Measurements from ENCODE around the gene NEUROD1.

The NEUROD1 gene

GRCh38 chr2:181655519-181655918 lies 24.8 kb downstream of the NEUROD1 start:
- H3K4me2 ChIP-seq (ENCODE audit: insufficient read depth, low read length, poor library complexity, severe bottlenecking): no peak overlapping the region
- H3K9me3 ChIP-seq (replicated peaks in 1 of 2; ENCODE audit: control insufficient read depth in 2 of 2, insufficient read depth in 1 of 2, low read depth in 1 of 2, low read length in 2 of 2): peaks cover 0 to 3% of the 10 kb centered on the region in 2 donors
- H2BK120ac ChIP-seq (ENCODE audit: low read depth, low read length): no peak overlapping the region
- H4K8ac ChIP-seq (ENCODE audit: low read depth, low read length): no peak overlapping the region
- H3K18ac ChIP-seq (ENCODE audit: low read length): no peak overlapping the region
- no peak overlapping the region for H2BK5ac ChIP-seq (ENCODE audit: low read length)
- H2AFZ ChIP-seq (ENCODE audit: low read length): no peak overlapping the region
- no peak overlapping the region for H3K4me3 ChIP-seq (ENCODE audit: low read length in 2 of 2)
- H3K4me1 ChIP-seq (ENCODE audit: control insufficient read depth in 2 of 2, insufficient read depth in 1 of 2, low read depth in 1 of 2, low read length in 2 of 2): peaks cover 0 to 6% of the 10 kb centered on the region in 2 donors
- H3K36me3 ChIP-seq (replicated peaks in 1 of 2; ENCODE audit: control insufficient read depth in 2 of 2, insufficient read depth in 2 of 2, low read length in 2 of 2): no peaks in the 10 kb centered on the region
- peaks cover 0 to 78% (median 36%) of the 10 kb centered on the region in 3 experiments for H3K27me3 ChIP-seq (ENCODE audit: control insufficient read depth in 3 of 3, insufficient read depth in 3 of 3, low read depth in 1 of 3, low read length in 3 of 3)
- no peak overlapping the region for H2BK15ac ChIP-seq (ENCODE audit: low read length)
- no peak overlapping the region for H3K27ac ChIP-seq (replicated peaks; ENCODE audit: low read length)
- H3K23ac ChIP-seq (ENCODE audit: low read depth, low read length, poor library complexity): no peak overlapping the region
- no peak overlapping the region for H3K9ac ChIP-seq (ENCODE audit: low read depth, low read length, poor library complexity)
- no peak overlapping the region for H4K91ac ChIP-seq (ENCODE audit: low read depth, low read length, poor library complexity)
- no peaks in the 10 kb centered on the region for H3K79me1 ChIP-seq (ENCODE audit: low read depth, low read length)
- no peak overlapping the region for H3K4ac ChIP-seq (ENCODE audit: low read length)
- H2AK5ac ChIP-seq (ENCODE audit: low read depth, low read length): no peak overlapping the region
- WGBS, 2 donors (ENCODE audit: extremely low coverage in 2 of 2, insufficient read length in 2 of 2, insufficient replicate concordance in 1 of 2): no CpG with 5 or more reads among the region's 7 CpGs
- no peak for DNase-seq (ENCODE audit: low spot score)
- H3K14ac ChIP-seq (ENCODE audit: low read length): no peak overlapping the region
- no peak overlapping the region for H2BK12ac ChIP-seq (ENCODE audit: low read length)

GRCh38 chr2:181649436-181649979 lies 30.8 kb downstream of the NEUROD1 start:
- H2BK5ac ChIP-seq (ENCODE audit: low read length): no peak overlapping the region
- no peak overlapping the region for H3K4me2 ChIP-seq (ENCODE audit: insufficient read depth, low read length, poor library complexity, severe bottlenecking)
- H3K14ac ChIP-seq (ENCODE audit: low read length): no peak overlapping the region
- H2AFZ ChIP-seq (ENCODE audit: low read length): no peak overlapping the region
- DNase-seq (ENCODE audit: low spot score): no peak
- no CpG with 5 or more reads among the region's 4 CpGs for WGBS, 2 donors (ENCODE audit: extremely low coverage in 2 of 2, insufficient read length in 2 of 2, insufficient replicate concordance in 1 of 2)
- H4K91ac ChIP-seq (ENCODE audit: low read depth, low read length, poor library complexity): no peak overlapping the region
- H3K79me1 ChIP-seq (ENCODE audit: low read depth, low read length): no peaks in the 10 kb centered on the region
- H3K4ac ChIP-seq (ENCODE audit: low read length): no peak overlapping the region
- H3K27me3 ChIP-seq (ENCODE audit: control insufficient read depth in 3 of 3, insufficient read depth in 3 of 3, low read depth in 1 of 3, low read length in 3 of 3): peaks cover 0 to 28% (median 0%) of the 10 kb centered on the region in 3 experiments
- no peak overlapping the region for H3K4me3 ChIP-seq (ENCODE audit: low read length in 2 of 2)
- no peak overlapping the region for H2BK15ac ChIP-seq (ENCODE audit: low read length)
- H2AK5ac ChIP-seq (ENCODE audit: low read depth, low read length): no peak overlapping the region
- no peak overlapping the region for H2BK120ac ChIP-seq (ENCODE audit: low read depth, low read length)
- no peak overlapping the region for H3K27ac ChIP-seq (replicated peaks; ENCODE audit: low read length)
- no peak overlapping the region for H3K9ac ChIP-seq (ENCODE audit: low read depth, low read length, poor library complexity)
- peaks cover 0 to 2% of the 10 kb centered on the region in 2 donors for H3K4me1 ChIP-seq (ENCODE audit: control insufficient read depth in 2 of 2, insufficient read depth in 1 of 2, low read depth in 1 of 2, low read length in 2 of 2)
- no peaks in the 10 kb centered on the region for H3K9me3 ChIP-seq (replicated peaks in 1 of 2; ENCODE audit: control insufficient read depth in 2 of 2, insufficient read depth in 1 of 2, low read depth in 1 of 2, low read length in 2 of 2)
- no peaks in the 10 kb centered on the region for H3K36me3 ChIP-seq (replicated peaks in 1 of 2; ENCODE audit: control insufficient read depth in 2 of 2, insufficient read depth in 2 of 2, low read length in 2 of 2)
- no peak overlapping the region for H3K23ac ChIP-seq (ENCODE audit: low read depth, low read length, poor library complexity)
- no peak overlapping the region for H4K8ac ChIP-seq (ENCODE audit: low read depth, low read length)
- no peak overlapping the region for H2BK12ac ChIP-seq (ENCODE audit: low read length)
- no peak overlapping the region for H3K18ac ChIP-seq (ENCODE audit: low read length)

GRCh38 chr2:181648478-181649155 lies 31.7 kb downstream of the NEUROD1 start:
- H2BK5ac ChIP-seq (ENCODE audit: low read length): no peak overlapping the region
- H3K27me3 ChIP-seq (ENCODE audit: control insufficient read depth in 3 of 3, insufficient read depth in 3 of 3, low read depth in 1 of 3, low read length in 3 of 3): peaks cover 0 to 25% (median 0%) of the 10 kb centered on the region in 3 experiments

GRCh38 chr2:181646415-181646987 lies 33.8 kb downstream of the NEUROD1 start:
- no CpG with 5 or more reads among the region's 1 CpG for WGBS, 2 donors (ENCODE audit: extremely low coverage in 2 of 2, insufficient read length in 2 of 2, insufficient replicate concordance in 1 of 2)
- DNase-seq (ENCODE audit: low spot score): no peak

More at GRCh38 chr2:181648478-181649155, 31.7 kb downstream of the NEUROD1 start:
- no peak overlapping the region for H2BK15ac ChIP-seq (ENCODE audit: low read length)
- H2AFZ ChIP-seq (ENCODE audit: low read length): no peak overlapping the region
- H3K79me1 ChIP-seq (ENCODE audit: low read depth, low read length): no peaks in the 10 kb centered on the region
- H3K18ac ChIP-seq (ENCODE audit: low read length): no peak overlapping the region
- H2AK5ac ChIP-seq (ENCODE audit: low read depth, low read length): no peak overlapping the region
- H3K4me1 ChIP-seq (ENCODE audit: control insufficient read depth in 2 of 2, insufficient read depth in 1 of 2, low read depth in 1 of 2, low read length in 2 of 2): peaks cover 0 to 2% of the 10 kb centered on the region in 2 donors
- H3K4me2 ChIP-seq (ENCODE audit: insufficient read depth, low read length, poor library complexity, severe bottlenecking): no peak overlapping the region
- no peak overlapping the region for H3K14ac ChIP-seq (ENCODE audit: low read length)
- H3K9me3 ChIP-seq (replicated peaks in 1 of 2; ENCODE audit: control insufficient read depth in 2 of 2, insufficient read depth in 1 of 2, low read depth in 1 of 2, low read length in 2 of 2): no peaks in the 10 kb centered on the region
- no peaks in the 10 kb centered on the region for H3K36me3 ChIP-seq (replicated peaks in 1 of 2; ENCODE audit: control insufficient read depth in 2 of 2, insufficient read depth in 2 of 2, low read length in 2 of 2)
- H3K9ac ChIP-seq (ENCODE audit: low read depth, low read length, poor library complexity): no peak overlapping the region
- H3K4me3 ChIP-seq (ENCODE audit: low read length in 2 of 2): no peak overlapping the region
- no peak overlapping the region for H2BK12ac ChIP-seq (ENCODE audit: low read length)
- no CpG with 5 or more reads among the region's 2 CpGs for WGBS, 2 donors (ENCODE audit: extremely low coverage in 2 of 2, insufficient read length in 2 of 2, insufficient replicate concordance in 1 of 2)
- H3K23ac ChIP-seq (ENCODE audit: low read depth, low read length, poor library complexity): no peak overlapping the region
- no peak overlapping the region for H3K4ac ChIP-seq (ENCODE audit: low read length)
- DNase-seq (ENCODE audit: low spot score): no peak
- no peak overlapping the region for H2BK120ac ChIP-seq (ENCODE audit: low read depth, low read length)
- H4K8ac ChIP-seq (ENCODE audit: low read depth, low read length): no peak overlapping the region
- H4K91ac ChIP-seq (ENCODE audit: low read depth, low read length, poor library complexity): no peak overlapping the region
- H3K27ac ChIP-seq (replicated peaks; ENCODE audit: low read length): no peak overlapping the region

More at GRCh38 chr2:181646415-181646987, 33.8 kb downstream of the NEUROD1 start:
- no peak overlapping the region for H4K8ac ChIP-seq (ENCODE audit: low read depth, low read length)
- no peak overlapping the region for H4K91ac ChIP-seq (ENCODE audit: low read depth, low read length, poor library complexity)
- H2BK5ac ChIP-seq (ENCODE audit: low read length): no peak overlapping the region
- no peak overlapping the region for H2BK15ac ChIP-seq (ENCODE audit: low read length)
- H3K27me3 ChIP-seq (ENCODE audit: control insufficient read depth in 3 of 3, insufficient read depth in 3 of 3, low read depth in 1 of 3, low read length in 3 of 3): peaks cover 0 to 21% (median 0%) of the 10 kb centered on the region in 3 experiments
- no peak overlapping the region for H2BK120ac ChIP-seq (ENCODE audit: low read depth, low read length)
- no peak overlapping the region for H3K14ac ChIP-seq (ENCODE audit: low read length)
- H3K4me3 ChIP-seq (ENCODE audit: low read length in 2 of 2): no peak overlapping the region
- no peaks in the 10 kb centered on the region for H3K9me3 ChIP-seq (replicated peaks in 1 of 2; ENCODE audit: control insufficient read depth in 2 of 2, insufficient read depth in 1 of 2, low read depth in 1 of 2, low read length in 2 of 2)
- no peak overlapping the region for H3K18ac ChIP-seq (ENCODE audit: low read length)
- H3K4me1 ChIP-seq (ENCODE audit: control insufficient read depth in 2 of 2, insufficient read depth in 1 of 2, low read depth in 1 of 2, low read length in 2 of 2): peaks cover 0 to 2% of the 10 kb centered on the region in 2 donors
- no peak overlapping the region for H2BK12ac ChIP-seq (ENCODE audit: low read length)
- H3K9ac ChIP-seq (ENCODE audit: low read depth, low read length, poor library complexity): no peak overlapping the region
- no peak overlapping the region for H3K4ac ChIP-seq (ENCODE audit: low read length)
- H3K4me2 ChIP-seq (ENCODE audit: insufficient read depth, low read length, poor library complexity, severe bottlenecking): no peak overlapping the region
- no peak overlapping the region for H3K27ac ChIP-seq (replicated peaks; ENCODE audit: low read length)
- no peak overlapping the region for H2AFZ ChIP-seq (ENCODE audit: low read length)
- no peak overlapping the region for H2AK5ac ChIP-seq (ENCODE audit: low read depth, low read length)
- no peaks in the 10 kb centered on the region for H3K79me1 ChIP-seq (ENCODE audit: low read depth, low read length)
- H3K23ac ChIP-seq (ENCODE audit: low read depth, low read length, poor library complexity): no peak overlapping the region
- H3K36me3 ChIP-seq (replicated peaks in 1 of 2; ENCODE audit: control insufficient read depth in 2 of 2, insufficient read depth in 2 of 2, low read length in 2 of 2): no peaks in the 10 kb centered on the region

All from neuronal stem cell (in vitro differentiated cells).